GM19193 (cell line): ENCODE data around the gene NCOA5.

Experiments
- POLR2A ChIP-seq: IDR thresholded peaks from 4 replicates; pipeline ENCODE4 v1.6.1; 2011; ENCODE audit not compliant: insufficient read depth, insufficient read length; ENCODE audit errors: extremely low read depth

NCOA5 gene

GRCh38 chr20:46023148-46023484 lies 66.6 kb downstream of the NCOA5 start:
- no peak for TF ChIP-seq POLR2A

- TF ChIP-seq POLR2A = no peak
Measured at GRCh38 chr20:46022411-46023147, 67.2 kb downstream of the NCOA5 start.

- no peak for TF ChIP-seq POLR2A
Measured at GRCh38 chr20:46021361-46022359, 68.1 kb downstream of the NCOA5 start.

- TF ChIP-seq POLR2A = no peak
Measured at GRCh38 chr20:46020555-46020954, 69.2 kb downstream of the NCOA5 start.

GRCh38 chr20:46018611-46019010 lies 71.2 kb downstream of the NCOA5 start:
- TF ChIP-seq POLR2A = no peak

GRCh38 chr20:46018112-46018511 lies 71.7 kb downstream of the NCOA5 start:
- TF ChIP-seq POLR2A = no peak

GRCh38 chr20:46017272-46017671 lies 72.5 kb downstream of the NCOA5 start:
- no peak for TF ChIP-seq POLR2A

- no peak for TF ChIP-seq POLR2A
Measured at GRCh38 chr20:46014517-46015396, 75.0 kb downstream of the NCOA5 start.

GRCh38 chr20:46013829-46014516 lies 75.8 kb downstream of the NCOA5 start:
- no peak for TF ChIP-seq POLR2A

- no peak for TF ChIP-seq POLR2A
Measured at GRCh38 chr20:46013322-46013828, 76.4 kb downstream of the NCOA5 start.

- TF ChIP-seq POLR2A = no peak
Measured at GRCh38 chr20:46012921-46013320, 76.8 kb downstream of the NCOA5 start.

- TF ChIP-seq POLR2A = no peak
Measured at GRCh38 chr20:46011631-46012482, 77.9 kb downstream of the NCOA5 start.
